Measurements from ENCODE around the gene TM4SF20.
"Not testable (repeated sequence)": the region's sequence is repeated elsewhere in the genome, so short reads cannot be mapped to it uniquely, and the experiment has no call there.

TM4SF20 gene

DNA sequence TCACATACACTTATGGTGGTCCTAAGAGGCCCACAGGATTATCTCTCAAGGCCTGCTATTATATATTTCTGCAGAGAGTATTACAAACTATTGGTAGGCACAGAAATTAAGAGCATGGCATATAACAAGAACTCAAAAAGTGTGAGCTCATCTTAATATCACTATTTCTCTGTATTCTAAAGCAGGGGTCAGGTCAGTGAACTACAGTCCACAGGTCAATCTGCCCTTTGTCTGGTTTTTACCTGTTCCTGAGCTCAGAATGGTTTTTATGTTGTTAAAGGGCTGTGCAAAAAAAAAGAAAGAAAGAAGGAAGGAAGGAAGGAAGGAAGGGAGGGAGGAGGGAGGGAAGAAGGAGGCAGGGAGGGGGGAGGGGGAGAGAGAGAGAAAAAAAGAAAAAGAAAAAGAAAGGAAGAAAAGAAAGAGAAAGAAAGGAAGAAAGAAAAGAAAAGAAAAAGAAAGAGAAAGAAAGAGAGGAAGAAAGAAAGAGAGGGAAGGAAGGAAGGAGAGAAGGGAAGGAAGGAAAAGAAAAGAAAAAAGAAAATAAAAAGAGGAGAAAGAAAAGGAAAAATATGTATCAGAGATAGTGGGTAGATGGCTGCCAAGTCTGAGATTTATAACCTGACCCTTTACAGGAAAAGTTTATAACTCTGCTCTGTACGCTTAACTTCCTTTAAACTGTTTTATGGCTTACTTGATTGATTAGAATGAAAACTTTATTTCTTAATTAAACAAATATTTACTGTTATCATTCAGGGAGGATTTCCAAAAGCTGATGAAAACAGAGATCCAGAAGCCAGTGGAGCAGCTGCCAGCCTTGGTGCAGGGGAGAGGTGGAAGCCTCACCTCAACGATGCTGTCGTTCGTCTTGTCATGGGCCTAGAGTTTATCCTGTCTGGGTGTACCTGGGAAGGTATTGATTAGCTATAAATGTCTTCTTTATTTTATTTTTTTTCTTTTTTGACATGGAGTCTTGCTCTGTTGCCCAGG lies 19.9 kb upstream of the TM4SF20 start:
- DNase-seq (ENCODE audit: low read depth), result no peak

DNA sequence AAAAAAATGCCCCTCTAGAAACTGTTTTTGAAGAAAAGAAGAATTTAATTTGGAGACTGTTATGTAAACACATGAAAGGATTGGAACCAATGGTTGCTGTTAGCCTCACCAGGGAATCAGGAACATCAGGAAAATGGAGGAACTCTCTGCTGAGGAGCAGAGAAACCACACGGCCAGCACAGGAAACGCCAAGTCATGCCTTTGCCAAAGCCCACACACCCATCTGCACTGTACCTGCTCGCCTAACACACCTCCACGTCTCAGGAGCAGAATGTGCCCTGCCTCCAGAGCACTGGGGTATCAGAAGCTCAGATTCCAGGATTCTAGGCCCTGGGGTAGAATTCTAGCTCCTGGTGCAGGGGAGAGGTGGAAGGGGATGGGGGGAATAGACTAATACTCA lies 18.5 kb upstream of the TM4SF20 start:
- no peak for DNase-seq (ENCODE audit: low read depth)

DNA sequence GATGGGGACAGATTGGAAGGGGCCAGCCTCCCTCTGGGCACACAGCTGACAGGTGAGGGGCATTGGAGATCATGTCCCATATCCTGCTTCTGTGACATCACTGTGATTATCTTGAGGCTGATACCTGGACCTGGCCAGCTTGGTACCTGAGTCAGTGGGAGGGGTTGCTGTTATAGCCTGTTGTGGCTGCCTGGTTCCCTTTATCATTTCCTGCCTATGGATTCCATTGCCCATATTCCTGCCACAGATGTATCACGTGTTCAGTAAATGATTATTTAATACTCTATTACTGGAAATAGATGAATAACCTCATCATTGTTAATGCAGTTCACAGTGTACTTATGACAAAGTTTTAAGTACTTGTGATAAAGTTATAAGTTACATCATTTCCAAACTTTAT lies 16.4 kb upstream of the TM4SF20 start:
- no peak for DNase-seq (ENCODE audit: low read depth)

DNA sequence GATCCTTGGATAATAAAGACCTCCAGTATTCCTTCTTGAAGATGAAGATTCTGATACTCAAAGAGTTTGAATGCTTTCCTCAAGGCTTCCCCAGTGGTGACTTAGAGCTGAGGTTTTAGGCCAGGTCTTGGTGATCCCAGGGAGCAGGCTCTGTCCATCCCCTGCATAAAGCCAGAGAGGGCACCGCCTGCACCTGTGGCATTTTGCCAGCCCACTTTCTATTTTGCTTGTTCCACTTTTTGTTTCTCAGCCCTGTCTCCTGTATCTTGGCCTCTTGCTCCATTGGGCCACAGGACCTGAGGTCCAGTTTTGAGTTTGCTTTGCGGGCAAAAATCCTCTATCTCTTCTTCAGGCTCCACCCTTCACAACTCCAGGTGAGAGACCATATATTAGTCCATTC lies 15.3 kb upstream of the TM4SF20 start:
- DNase-seq (ENCODE audit: low read depth), result no peak

DNA sequence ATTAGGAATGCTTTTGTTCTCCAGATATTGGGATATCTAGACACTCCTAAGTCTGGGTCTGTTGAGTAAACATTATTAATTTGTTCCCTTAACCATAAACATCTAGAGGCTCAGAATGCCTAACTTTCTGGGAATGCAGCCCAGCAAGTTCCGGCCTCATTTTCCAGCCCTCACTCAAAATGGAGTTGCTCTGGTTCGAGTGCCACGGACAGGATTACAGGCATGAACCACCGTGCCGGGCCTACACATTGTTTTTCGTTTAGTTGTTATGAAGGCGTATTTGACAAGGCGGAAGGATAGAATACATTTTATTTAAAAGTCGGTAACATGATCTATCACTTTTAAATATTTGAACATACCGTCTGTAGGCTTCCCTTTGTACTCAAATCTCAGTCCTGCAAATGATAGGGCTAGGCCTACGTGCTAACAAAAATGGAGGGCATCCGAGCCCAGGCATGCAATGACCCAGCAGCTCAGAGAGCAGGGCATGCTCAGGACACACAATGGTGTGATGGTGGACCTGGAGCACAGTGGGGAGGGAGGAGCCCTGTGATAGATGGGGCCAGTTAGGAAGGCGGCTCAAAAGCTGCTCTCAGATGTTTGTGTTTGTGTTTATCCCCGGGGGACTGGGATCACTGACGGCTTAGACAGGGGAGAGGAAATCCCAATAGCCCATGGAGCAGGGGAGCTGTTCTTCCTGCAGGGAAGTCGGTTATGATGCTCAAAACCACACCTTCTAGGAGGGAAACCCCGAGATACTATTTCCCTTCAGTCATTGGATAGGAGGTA lies 11.6 kb upstream of the TM4SF20 start:
- no peak for DNase-seq (ENCODE audit: low read depth)

DNA sequence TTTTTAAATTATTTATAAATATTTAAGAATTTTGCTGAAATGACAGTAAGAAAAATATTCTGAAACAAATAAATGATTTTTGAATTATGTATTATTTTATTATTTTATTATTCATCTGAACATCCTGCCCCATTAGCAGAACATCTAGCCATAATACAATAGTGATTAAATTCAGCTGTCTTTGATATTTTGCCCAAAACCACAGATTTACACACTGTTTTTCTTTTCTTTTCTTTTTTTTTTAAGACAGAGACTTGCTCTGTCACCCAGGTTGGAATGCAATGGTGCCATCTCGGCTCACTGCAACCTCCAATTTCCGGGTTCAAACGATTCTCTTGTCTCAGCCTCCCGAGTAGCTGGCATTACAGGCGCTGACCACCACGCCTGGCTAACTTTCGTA lies 10.6 kb upstream of the TM4SF20 start:
- no peak for DNase-seq (ENCODE audit: low read depth)

DNA sequence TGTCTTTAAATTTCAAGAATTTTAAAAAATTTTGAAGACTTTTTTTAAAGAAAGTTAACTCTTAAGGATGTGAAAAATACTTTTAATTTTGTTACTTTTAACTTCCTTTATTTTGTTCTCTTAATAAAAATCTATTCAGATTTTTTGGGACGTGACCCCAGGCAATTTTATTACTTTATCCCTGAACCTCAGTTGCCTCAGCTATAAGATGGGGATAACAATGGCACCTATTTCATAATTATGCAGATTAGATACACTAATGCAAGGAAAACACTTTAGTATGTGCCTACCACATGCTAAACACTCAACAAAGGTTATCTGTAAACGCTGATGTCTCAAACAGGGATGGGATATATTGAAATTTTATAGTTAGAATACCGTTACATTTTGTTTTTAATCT lies 10.1 kb upstream of the TM4SF20 start:
- DNase-seq (ENCODE audit: low read depth), result no peak

DNA sequence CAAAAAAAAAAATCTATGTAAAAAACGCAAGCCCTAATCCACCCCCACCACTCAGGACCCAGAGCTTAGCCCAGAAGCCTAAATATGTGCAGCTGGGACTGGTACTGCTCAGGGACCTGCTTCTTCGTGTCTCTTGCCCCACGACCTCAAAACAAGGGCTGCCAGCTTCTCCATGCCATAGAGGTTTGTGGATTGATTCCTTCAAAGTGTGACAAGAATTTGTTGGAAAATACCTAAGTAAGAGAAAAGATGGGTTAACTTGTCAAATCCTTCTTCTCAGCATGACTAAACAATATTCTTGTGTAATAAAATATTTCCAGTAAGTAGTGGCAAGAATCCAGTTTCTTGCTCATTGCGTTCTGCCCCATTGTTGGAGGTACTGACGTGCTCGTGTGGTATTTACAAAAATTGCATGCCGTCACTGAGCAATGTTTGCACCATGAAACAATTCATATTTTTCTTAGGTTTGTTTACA lies 9.5 kb upstream of the TM4SF20 start:
- DNase-seq (ENCODE audit: low read depth), result peak; percentile 98

DNA sequence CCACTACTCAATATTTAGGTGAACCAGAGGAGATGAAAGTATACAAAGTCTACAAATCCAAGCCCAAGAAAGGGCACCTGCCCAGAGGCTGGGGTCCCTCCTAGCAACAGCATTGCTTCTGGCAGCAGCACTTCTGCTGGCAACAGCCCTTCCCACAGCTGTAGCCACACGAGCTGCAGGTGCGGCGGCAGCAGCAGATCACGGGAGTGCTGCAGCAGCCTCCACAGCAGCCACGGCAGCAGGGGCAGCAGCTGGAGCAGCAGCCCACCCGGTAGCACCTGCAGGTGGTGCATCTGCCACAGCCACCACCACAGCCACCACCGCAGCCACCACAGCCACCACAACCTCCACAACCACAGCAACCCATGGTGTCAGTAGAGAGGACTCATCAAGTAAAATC lies 8.5 kb upstream of the TM4SF20 start, which contains the start of gene SCYGR1:
Gene SCYGR1 (minus strand): TSS at position 367 of the 400 bp plus-strand sequence. CDS start 0 bp downstream, at position 367.
- not testable (repeated sequence) for DNase-seq (ENCODE audit: low read depth)

DNA sequence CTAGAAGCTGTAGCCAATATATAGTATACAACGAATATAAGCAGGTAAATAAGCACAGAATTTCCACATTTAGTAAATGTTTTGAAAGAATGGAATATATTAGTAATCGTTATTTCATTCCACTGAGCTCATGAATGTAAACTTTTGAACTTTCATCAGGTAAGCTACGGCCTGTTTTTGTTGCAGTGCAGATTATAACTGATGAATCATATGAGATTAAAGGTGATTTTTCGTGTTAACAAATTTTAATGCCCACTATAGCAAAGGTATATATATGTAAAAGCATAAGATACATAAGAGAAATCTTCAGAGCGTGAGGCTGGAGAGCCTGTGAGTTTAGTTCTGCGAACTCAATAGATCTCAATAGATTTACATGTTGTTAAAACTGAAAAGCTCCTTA lies 7.5 kb upstream of the TM4SF20 start:
- DNase-seq (ENCODE audit: low read depth), result no peak

DNA sequence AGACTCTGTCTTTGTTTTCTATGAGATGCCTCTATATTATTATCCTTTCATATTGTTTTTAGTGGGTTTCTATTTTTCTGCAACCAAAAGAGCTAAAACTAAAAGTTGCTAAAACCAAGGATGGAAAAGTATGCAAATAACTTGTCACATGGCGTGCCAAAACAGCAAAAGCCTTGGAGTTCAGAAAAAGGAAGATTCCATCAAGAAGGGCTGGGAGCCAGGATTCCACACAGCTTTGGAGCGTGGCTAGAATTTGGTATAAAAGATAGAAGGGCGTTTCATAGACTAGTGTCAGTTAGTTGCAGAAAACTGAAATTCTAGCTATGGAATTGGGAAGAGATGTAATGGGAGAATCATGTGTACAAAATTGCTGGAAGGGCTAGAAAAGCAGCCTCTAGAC lies 4.6 kb upstream of the TM4SF20 start:
- no peak for DNase-seq (ENCODE audit: low read depth)

DNA sequence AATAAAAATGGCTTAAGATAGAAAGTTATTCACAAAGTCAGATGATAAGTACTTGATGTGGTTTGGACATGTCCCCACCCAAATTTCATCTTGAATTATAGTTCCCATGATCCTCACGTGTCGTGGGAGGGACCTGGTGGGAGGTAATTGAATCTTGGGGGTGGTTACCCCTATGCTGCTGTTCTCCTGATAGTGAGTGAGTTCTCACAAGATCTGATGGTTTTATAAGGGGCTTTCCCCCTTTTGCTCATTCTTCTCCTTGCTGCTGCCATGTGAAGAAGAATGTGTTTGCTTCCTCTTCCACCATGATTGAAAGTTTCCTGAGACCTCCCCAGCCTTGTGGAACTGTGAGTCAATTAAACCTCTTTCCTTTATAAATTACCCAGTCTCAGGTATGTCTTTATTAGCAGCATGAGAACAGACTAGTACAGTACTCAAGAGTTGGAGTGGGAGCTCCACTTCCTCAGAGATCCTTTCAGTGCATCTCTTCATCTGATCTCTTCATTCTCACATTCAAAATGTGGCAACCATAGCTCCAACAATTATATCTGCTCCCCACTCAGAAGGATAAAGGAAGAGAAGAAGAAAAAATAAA lies 3.2 kb upstream of the TM4SF20 start:
- not testable (repeated sequence) for DNase-seq (ENCODE audit: low read depth)

DNA sequence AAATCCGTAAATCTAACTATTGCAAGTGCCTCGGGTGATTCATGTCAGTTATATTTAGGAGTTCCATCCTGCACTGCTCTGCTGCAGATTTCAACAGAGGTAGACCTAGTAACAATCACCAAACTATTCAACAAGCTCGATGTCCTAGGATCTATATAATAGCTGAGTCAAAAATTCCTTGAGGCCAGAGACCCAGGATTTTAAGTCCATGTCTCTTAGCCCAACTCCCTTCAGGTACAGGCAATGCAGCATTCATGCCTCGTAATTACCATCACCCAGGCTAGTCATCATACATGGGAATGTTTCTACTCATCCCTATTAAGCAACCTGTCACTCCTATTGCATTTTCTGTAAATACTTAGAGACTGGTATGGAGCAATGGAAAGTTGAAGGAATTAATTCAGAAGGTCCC lies 729 bp downstream of the TM4SF20 start:
- peak; percentile 96 for DNase-seq (ENCODE audit: low read depth)

DNA sequence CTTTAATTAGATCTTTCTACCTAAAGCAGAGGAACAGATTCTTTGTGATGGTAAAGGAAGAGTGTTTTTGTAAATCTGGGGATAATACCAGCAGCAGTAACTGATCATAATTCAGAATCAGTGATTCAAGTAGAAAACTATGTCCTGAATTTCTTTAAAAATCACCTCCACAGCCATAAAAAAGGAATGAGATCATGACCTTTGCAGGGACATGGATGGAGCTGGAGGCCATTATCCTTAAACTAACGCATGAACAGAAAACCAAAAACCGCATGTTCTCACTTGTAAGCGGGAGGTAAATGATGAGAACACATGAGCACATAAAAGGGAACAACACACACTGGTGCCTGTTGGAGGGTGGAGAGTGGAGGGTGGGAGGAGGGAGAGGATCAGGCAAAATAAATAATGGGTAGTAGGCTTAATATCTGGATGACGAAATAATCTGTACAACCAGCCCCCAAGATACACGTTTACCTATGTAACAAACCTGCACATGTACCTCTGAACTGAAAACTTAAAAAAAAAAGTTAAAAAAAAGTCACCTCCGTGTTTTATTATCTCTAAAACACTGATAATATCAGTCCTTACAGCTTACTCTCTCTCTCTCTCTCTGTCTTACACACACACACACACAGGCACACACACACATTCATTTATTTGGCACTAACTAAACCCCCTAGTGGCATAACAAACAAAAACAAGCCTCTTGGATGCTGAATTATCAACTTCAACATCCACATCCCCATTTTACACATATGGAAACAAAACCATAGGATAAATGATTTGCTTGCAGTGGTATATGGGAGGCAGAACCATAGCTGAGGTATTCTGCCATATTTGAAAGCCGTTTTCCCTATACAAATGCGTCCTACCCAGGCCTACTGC lies 1.4 kb downstream of the TM4SF20 start:
- DNase-seq (ENCODE audit: low read depth), result peak; percentile 63

DNA sequence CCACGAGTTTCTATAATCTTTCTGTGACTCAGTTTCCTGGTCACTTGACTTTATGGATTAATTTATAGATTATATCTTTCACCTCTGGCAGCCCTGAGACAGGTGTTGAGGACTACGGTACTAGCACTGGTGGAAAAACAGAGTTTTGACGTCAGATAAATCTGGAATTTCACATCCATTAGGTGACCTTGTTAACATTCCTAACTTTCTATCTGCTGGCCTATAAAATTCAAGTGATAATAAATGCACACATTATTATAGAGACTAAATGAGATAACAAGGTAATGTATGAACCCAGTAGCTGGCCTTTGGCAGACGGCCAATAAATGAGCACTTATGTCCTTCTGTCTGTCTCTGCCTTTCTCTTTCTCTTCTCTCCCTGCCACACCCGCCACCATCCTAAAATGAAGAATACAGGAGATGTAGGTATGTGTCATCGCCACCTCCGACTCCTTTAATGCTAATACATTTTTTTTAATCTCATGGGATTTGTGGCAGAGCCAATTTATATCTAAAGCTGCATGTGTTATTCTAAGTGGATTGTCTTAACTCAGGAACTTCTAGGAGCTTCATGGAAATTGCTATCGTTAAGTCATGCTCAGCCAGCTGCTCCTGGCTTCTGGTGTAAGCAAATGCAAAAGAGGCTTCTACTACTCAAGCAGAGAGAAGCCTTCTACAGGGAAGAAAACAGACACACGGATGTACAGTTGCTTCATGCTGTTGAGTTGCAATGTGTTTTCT lies 2.3 kb downstream of the TM4SF20 start:
- DNase-seq (ENCODE audit: low read depth), result peak; percentile 79

DNA sequence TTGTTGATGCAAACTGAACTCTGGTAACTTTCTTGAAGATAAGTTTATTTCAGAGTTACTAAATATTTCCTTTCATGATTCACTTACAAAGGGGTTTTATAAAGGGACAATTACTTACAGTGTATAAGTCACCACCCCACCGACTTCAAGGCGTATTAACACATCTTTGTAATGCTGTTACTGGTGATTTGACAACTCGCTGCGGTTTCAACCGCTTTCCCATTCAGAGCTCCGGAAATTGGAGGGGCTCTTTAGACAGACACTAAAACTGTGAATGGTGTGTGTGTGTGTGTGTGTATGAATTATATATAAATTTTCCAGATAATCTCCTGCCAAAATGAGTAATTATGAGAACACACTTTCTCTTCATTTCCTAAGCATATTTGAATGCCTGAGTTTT lies 4.9 kb downstream of the TM4SF20 start:
- peak; percentile 75 for DNase-seq (ENCODE audit: low read depth)

DNA sequence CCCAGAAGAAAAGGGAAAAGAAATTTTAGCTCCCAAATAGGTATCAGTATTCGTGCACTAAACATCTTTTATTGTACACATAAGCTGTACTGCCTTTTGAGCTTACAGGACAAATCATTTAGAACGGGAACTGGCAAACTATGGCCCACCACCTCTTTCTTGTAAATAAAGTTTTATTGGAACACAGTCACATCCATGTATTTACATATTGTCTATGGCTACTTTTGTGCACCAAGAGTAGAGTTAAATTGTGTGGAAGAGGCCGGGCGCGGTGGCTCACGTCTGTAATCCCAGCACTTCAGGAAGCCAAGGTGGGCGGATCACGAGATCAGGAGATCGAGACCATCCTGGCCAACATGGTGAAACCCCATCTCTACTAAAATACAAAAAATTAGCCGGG lies 5.7 kb downstream of the TM4SF20 start:
- no peak for DNase-seq (ENCODE audit: low read depth)

DNA sequence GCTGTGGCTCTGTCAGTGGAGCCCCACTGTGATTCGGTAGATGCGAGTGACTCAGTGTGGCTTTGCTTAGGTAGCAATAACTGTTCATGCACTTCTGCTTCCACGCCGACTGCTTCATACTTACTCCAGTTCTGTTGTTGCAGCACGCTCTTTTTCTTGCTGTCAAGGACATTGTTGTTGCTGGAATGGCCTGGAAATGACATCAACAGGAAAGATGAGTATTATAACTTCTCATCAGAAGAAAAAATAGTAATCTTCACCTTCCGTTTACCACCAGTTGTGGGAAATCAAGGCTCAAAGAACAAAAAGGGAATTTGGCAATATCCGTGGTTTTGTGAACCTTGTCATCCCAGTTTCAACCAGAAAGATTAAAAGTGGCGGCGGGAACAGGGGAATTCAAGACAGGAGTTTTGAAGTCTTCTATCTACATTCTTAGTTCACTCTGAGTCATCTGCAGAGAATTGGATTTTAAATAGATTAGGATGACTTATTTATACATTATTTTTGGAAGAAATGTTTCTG lies 8.3 kb downstream of the TM4SF20 start:
- DNase-seq (ENCODE audit: low read depth), result peak; percentile 97

DNA sequence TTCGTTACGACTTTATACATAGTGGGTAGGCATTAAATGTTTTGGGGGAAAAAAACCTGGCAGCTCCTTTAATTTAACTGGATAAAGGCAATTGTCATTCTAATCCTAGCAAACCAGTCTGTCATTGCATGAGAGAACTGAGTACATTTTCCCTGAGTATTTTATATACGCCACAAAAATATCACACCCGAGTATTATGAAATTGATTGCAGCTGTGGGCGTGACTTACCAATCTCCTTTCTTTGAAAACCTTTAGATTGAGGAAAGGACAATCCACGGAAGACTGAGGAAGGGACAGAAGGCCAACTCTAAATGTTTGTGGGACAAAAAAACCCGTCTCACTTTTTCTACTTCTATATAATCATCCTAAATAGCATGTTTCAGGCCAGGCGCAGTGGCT lies 9.0 kb downstream of the TM4SF20 start:
- no peak for DNase-seq (ENCODE audit: low read depth)

DNA sequence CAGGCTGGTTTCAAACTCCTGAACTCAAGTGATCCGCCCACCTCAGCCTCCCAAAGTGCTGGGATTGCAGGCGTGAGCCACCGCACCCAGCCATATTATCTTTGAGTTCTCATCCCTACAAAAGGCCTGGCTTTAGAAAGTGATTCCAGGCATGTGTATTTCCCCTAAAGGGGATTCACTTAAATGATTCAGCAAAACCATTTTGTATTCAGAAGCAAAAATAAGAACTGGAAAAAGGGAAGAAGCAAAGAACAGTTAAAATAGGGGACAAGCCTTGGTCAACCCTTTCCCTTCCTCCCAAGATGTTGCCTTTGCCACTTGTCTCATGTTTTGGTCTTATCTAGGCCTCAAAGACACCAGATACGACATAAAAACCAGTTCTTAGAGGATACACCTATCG lies 10.5 kb downstream of the TM4SF20 start:
- DNase-seq (ENCODE audit: low read depth), result no peak

DNA sequence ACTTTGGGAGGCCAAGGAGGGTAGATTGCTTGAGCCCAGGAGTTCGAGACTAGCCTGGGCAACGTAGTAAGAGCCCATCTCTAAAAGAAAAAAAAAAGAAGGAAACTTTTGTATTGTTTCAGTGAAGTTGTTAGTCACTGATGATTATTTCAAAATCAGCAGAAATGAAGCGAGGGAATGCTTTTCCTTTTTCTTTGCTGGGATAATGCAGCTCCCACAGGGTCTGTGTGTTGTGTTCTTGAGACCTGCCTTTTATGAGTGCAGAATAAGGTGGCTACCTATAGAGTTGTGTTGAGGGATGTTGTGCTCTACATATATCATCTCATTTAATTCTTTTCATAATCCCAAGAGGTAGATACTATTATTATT lies 11.7 kb downstream of the TM4SF20 start:
- no peak for DNase-seq (ENCODE audit: low read depth)

All from amniotic epithelial cell (primary cell).